ENCODE data around the gene FSCN2. TPM values are rescaled to one million over a fixed set of nuclear protein-coding genes. Genes with fewer than 3 reads are reported as not detected.

Gene FSCN2
- 2.0 and 4.6 TPM in 2 replicates for total RNA-seq

DNA sequence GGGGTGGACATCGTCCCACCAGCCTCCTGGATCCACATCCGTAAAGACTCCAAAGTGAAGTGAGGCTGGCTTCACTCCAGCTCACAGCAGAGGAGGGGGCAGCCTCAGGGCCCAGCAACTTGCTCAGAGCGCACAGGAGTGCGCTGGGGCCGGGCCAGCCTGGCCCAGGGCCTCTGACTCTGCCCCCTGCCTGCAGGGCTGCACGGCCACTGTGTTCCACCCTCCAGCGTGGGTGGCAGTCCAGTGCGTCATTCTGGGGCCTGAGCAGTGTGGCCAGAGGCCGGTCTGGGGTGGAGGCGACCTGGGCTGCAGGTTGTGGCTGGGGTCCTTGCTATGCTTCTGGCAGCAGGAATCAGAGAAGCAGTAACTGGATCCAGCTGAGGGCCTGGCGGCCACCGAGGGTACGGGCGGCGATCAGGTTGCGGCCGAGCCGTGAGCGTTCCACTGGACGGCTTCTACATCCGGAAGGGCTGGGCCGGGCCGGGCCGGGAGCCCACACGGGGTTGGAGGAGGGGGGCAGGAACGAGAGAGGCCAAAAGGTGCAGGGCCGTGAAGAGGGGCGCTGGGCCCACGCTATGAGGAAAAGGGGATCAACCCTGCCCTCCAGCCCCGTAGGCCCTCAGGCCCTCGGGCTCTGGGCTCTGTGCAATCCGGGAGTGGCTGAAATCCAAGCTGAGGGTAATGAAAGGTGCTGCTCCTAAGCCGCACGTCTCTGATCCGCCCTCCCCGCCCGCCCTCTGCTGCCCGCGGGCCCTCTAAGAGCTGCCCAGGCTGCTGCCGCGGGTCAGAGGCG is at the start of gene FSCN2:
FSCN2 (plus strand) TSS at position 787 of the 793 bp plus-strand sequence. CDS start 155 bp downstream, outside the sequence.

GRCh38 chr17:81512562-81513371 is 15.4 kb upstream of the FSCN2 start, which contains the start of gene ACTG1:
Gene ACTG1 (minus strand): TSS chr17:81512799. CDS start chr17:81512354, 445 bp downstream.

DNA sequence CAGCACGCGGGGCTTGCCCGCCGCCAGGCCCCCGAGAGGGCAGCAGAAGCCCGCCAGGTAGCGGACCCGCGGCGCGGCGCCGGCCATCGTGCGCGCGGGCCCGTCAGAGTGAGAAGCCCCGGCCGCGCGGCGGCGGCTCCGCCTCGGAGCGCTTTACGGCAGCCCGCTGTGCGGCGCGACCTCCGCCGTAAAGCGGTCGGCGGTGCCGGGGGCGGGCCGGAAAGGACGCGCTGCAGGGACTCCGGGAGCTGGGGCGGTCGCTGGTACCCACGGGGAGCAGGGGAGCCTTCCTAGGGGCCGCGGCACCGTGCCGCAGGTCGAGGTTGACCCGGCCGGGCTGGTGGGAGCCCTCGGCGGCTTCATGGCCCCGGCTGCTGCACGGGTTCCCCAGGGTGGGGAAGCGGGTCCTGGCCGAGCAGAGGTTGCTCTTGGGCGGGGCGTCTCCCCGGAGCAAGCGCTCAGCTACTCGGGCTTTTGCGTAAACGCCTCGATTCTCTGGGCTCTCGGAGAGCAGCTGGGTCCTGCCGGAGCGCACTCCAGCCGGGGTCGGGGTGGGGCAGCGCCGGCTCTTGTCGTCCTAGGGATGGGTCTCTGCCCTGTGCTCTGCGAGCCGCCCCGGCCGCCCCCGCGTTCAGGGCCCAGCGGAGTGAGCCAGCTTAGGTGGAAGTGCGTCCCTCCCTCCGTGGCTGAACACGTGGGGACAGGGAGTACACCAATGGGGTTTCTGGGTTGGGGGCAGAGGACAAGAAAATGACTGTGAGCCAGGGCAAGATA is 24.3 kb downstream of the FSCN2 start, which contains the start of gene FAAP100:
FAAP100 (minus strand) TSS at position 110 of the 774 bp plus-strand sequence; CDS start at position 87, 23 bp downstream.

Other genes starting within 250 kb of the FSCN2 start
- 79.4 and 95.6 TPM in 2 replicates for gene SLC38A10, start 233.1 kb upstream of the FSCN2 start, total RNA-seq
- gene BAHCC1, start 132.9 kb upstream of the FSCN2 start, total RNA-seq, result 7.4 and 7.6 TPM in 2 replicates
- gene ACTG1, start 15.6 kb upstream of the FSCN2 start, total RNA-seq, result 7,025 and 10,804 TPM in 2 replicates
- 19.9 and 25.0 TPM in 2 replicates for gene FAAP100, start 24.0 kb downstream of the FSCN2 start, total RNA-seq
- 58.0 and 77.1 TPM in 2 replicates for gene NPLOC4, start 108.7 kb downstream of the FSCN2 start, total RNA-seq
- gene TSPAN10, start 108.8 kb downstream of the FSCN2 start, total RNA-seq, result 2.5 and 2.6 TPM in 2 replicates
- 0.17 TPM in 1 of 2 replicates, not detected in the other for gene PDE6G, start 128.2 kb downstream of the FSCN2 start, total RNA-seq
- gene OXLD1, start 138.2 kb downstream of the FSCN2 start, total RNA-seq, result 35.5 and 37.7 TPM in 2 replicates
- gene CCDC137, start 138.4 kb downstream of the FSCN2 start, total RNA-seq, result 8.3 and 9.5 TPM in 2 replicates
- 21.0 and 33.6 TPM in 2 replicates for gene ARL16, start 155.4 kb downstream of the FSCN2 start, total RNA-seq
- gene HGS, start 155.6 kb downstream of the FSCN2 start, total RNA-seq, result 94.4 and 131 TPM in 2 replicates
- gene MRPL12, start 175.0 kb downstream of the FSCN2 start, total RNA-seq, result 6.8 and 12.4 TPM in 2 replicates
- gene SLC25A10, start 183.9 kb downstream of the FSCN2 start, total RNA-seq, result 6.6 and 19.3 TPM in 2 replicates